Keratinocyte (primary cell): ENCODE results near the gene CGRRF1. TPM values are rescaled to one million over a fixed set of nuclear protein-coding genes. Genes with fewer than 3 reads are reported as not detected.

ENCODE experiments used
- DNase-seq: peaks from one replicate; pipeline ENCODE4 v3.0.0-alpha.2; 2011; ENCODE audit warnings: low read depth, missing footprints, low spot score
- FAIRE-seq: peaks from 2 replicates; lab custom pipeline; 2011; peaks lifted over from hg19 to GRCh38; lab: Jason Lieb, UNC
- H2AFZ ChIP-seq: 2 replicates; pipeline ENCODE4 v1.6.0; 2012; ENCODE audit warnings: low read length, control low read depth, inconsistent platforms; ENCODE audit not compliant: control insufficient read depth
- H3K27ac ChIP-seq: 2 replicates; pipeline ENCODE4 v1.5.1; 2011; ENCODE audit warnings: low read length; ENCODE audit not compliant: control insufficient read depth, insufficient read depth
- H3K27me3 ChIP-seq: 3 replicates; pipeline ENCODE4 v1.6.0; 2011; ENCODE audit warnings: low read length; ENCODE audit not compliant: control insufficient read depth, insufficient read depth; ENCODE audit errors: extremely low read depth
- H3K36me3 ChIP-seq, 2 experiments: 2 replicates in 1 of 2; 3 replicates in 1 of 2; pipeline ENCODE4 v1.5.1; 2011; ENCODE audit warnings: low read length in 2 of 2, mild to moderate bottlenecking in 1 of 2; ENCODE audit not compliant: control insufficient read depth in 2 of 2, insufficient read depth in 2 of 2; ENCODE audit errors: extremely low read depth in 1 of 2
- H3K4me1 ChIP-seq: 3 replicates; pipeline ENCODE4 v1.5.1; 2011; ENCODE audit warnings: low read length; ENCODE audit not compliant: control insufficient read depth, insufficient read depth; ENCODE audit errors: extremely low read depth
- H3K4me2 ChIP-seq: 3 replicates; pipeline ENCODE4 v1.6.0; 2011; ENCODE audit warnings: low read depth, low read length; ENCODE audit not compliant: control insufficient read depth, insufficient read depth; ENCODE audit errors: extremely low read depth
- H3K4me3 ChIP-seq, 3 experiments: fragments of 200-600 bp in 1 of 3; sonication (generic) in 1 of 3; 2 replicates in 2 of 3; 3 replicates in 1 of 3; pipeline ENCODE4 v1.5.1; 2011 to 2016; ENCODE audit warnings: low read length in 3 of 3, mild to moderate bottlenecking in 3 of 3, control low read depth in 2 of 3, inconsistent platforms in 1 of 3, low read depth in 1 of 3, mixed read lengths in 1 of 3, mixed run types in 1 of 3, moderate library complexity in 1 of 3; ENCODE audit not compliant: control insufficient read depth in 2 of 3, insufficient read depth in 2 of 3; ENCODE audit errors: extremely low read depth in 1 of 3
- H3K79me2 ChIP-seq: 2 replicates; pipeline ENCODE4 v1.6.0; 2012; ENCODE audit warnings: low read length; ENCODE audit not compliant: control insufficient read depth, insufficient read depth
- H3K9ac ChIP-seq: 3 replicates; pipeline ENCODE4 v1.6.0; 2011; ENCODE audit warnings: low read length; ENCODE audit not compliant: control insufficient read depth, insufficient read depth; ENCODE audit errors: extremely low read depth
- H3K9me1 ChIP-seq: 3 replicates; pipeline ENCODE4 v1.6.0; 2011; ENCODE audit warnings: low read length; ENCODE audit not compliant: control insufficient read depth, insufficient read depth; ENCODE audit errors: extremely low read depth
- H3K9me3 ChIP-seq: 2 replicates; pipeline ENCODE4 v1.5.1; 2012; ENCODE audit warnings: low read depth, low read length; ENCODE audit not compliant: control insufficient read depth
- H4K20me1 ChIP-seq: 3 replicates; pipeline ENCODE4 v1.6.0; 2011; ENCODE audit warnings: low read length; ENCODE audit not compliant: control insufficient read depth, insufficient read depth; ENCODE audit errors: extremely low read depth
- CTCF ChIP-seq, 3 experiments: IDR thresholded peaks in 1 of 3; conservative IDR thresholded peaks in 1 of 3; optimal IDR thresholded peaks in 1 of 3; 2 replicates in 2 of 3; 3 replicates in 1 of 3; pipeline versions ENCODE3 to v1.5.1; 2011; ENCODE audit warnings: low read length in 3 of 3, mild to moderate bottlenecking in 3 of 3, moderate library complexity in 2 of 3, control low read depth in 1 of 3, inconsistent platforms in 1 of 3; ENCODE audit not compliant: insufficient read depth in 2 of 3; ENCODE audit errors: extremely low read depth in 1 of 3
- EZH2 ChIP-seq: IDR thresholded peaks from one replicate; pipeline ENCODE4 v1.6.1; 2012; ENCODE audit warnings: inconsistent platforms, mild to moderate bottlenecking, low read length, moderate library complexity
- dilution Hi-C: fragments of 300-500 bp; cut with MboI; formaldehyde crosslinking; loops from one replicate; pipeline ENCODE4 v1.7.0; 2020; ENCODE audit warnings: low sequenced_read_pairs; ENCODE audit not compliant: extremely low pct_ligation_motif_present
- polyA plus RNA-seq, 5 experiments: library from polyadenylated mRNA; depleted of rRNA in 3 of 5; stranded (reverse) in 3 of 5; stranded (forward) in 1 of 5; unstranded in 1 of 5; fragments of >200 nt; gene quantifications; 1 replicate in 1 of 5; 2 replicates in 3 of 5; 3 replicates in 1 of 5; pipeline versions ENCODE4 v1.2.1 to v1.2.3, GENCODE V29; 2011 to 2012; ENCODE audit warnings: missing spikeins in 2 of 5, low read depth in 1 of 5, low replicate concordance in 1 of 5

Gene CGRRF1
- polyA plus RNA-seq, 1 donor (not counting 4 experiments of a cell fraction or from before 2014, with no cell fraction given) = 19.5 TPM

GRCh38 chr14:54478636-54479215 lies 31.0 kb upstream of the CGRRF1 start:
- H3K4me3 ChIP-seq = no peak overlapping the region
- no peaks in the 10 kb centered on the region for H4K20me1 ChIP-seq
- H2AFZ ChIP-seq = no peak overlapping the region
- no peak overlapping the region for H3K27ac ChIP-seq
- H3K79me2 ChIP-seq = peaks cover 14% of the 10 kb centered on the region
- H3K27me3 ChIP-seq = no peaks in the 10 kb centered on the region
- no peak overlapping the region for H3K4me2 ChIP-seq
- dilution Hi-C loops = no loop called here
- DNase-seq (no peak), FAIRE-seq (no peak)
- no peaks in the 10 kb centered on the region for H3K9me3 ChIP-seq
- H3K9ac ChIP-seq = no peak overlapping the region
- TF ChIP-seq EZH2 (no peak), CTCF (optimal IDR thresholded peaks at IDR 0.05 in 1 of 3, IDR thresholded peaks at IDR 0.05 in 1 of 3, conservative IDR thresholded peaks at IDR 0.05 in 1 of 3; ENCODE audit: extremely low read depth in 1 of 3, insufficient read depth in 2 of 3, low read length in 3 of 3) (no peak)
- H3K4me1 ChIP-seq = peaks cover 20% of the 10 kb centered on the region
- H3K9me1 ChIP-seq = no peaks in the 10 kb centered on the region
- peaks cover 8 to 31% of the 10 kb centered on the region in 2 experiments for H3K36me3 ChIP-seq

GRCh38 chr14:54480830-54481562 lies 28.7 kb upstream of the CGRRF1 start:
- Histone ChIP-seq H3K4me3 (peak overlapping the region in 2 of 3 experiments; percentile 36 to 40), H2AFZ (no peak overlapping the region), H4K20me1 (no peaks in the 10 kb centered on the region), H3K9ac (no peak overlapping the region), H3K36me3 (peaks cover 8 to 29% of the 10 kb centered on the region in 2 experiments), H3K9me1 (no peaks in the 10 kb centered on the region), H3K4me1 (peaks cover 20% of the 10 kb centered on the region), H3K4me2 (peak overlapping the region; percentile 73), H3K79me2 (peaks cover 34% of the 10 kb centered on the region), H3K27me3 (no peaks in the 10 kb centered on the region), H3K9me3 (no peaks in the 10 kb centered on the region), H3K27ac (peak overlapping the region; percentile 67)
- dilution Hi-C loops = no loop called here
- FAIRE-seq = peak; percentile 58
- TF ChIP-seq CTCF (optimal IDR thresholded peaks at IDR 0.05 in 1 of 3, IDR thresholded peaks at IDR 0.05 in 1 of 3, conservative IDR thresholded peaks at IDR 0.05 in 1 of 3; ENCODE audit: extremely low read depth in 1 of 3, insufficient read depth in 2 of 3, low read length in 3 of 3) (no peak), EZH2 (no peak)
- no peak for DNase-seq
